ENCODE data around the gene JMJD6.

GRCh38 chr17:76702941-76703637, 23.3 kb downstream of the JMJD6 start:
- TF ChIP-seq CTCF (IDR thresholded peaks at IDR 0.05 in 8 of 11, conservative IDR thresholded peaks at IDR 0.05 in 3 of 11) = no peak
- no peak for TF ChIP-seq POLR2A (IDR thresholded peaks at IDR 0.05)
